OCI-LY7 (cell line): ENCODE results near the gene DARS1. TPM values are rescaled to one million over a fixed set of nuclear protein-coding genes. Genes with fewer than 3 reads are reported as not detected.

Experiments
- BruUV-seq: library from RNA; stranded (reverse); fragments of 400-500 nt; replicated peaks from 2 replicates; lab custom pipeline; 2021; lab: Mats Ljungman, UMichigan
- CTCF ChIA-PET: fragments of 300-600 bp; sonication (Branson Sonifier 250); formaldehyde crosslinking; loops from one replicate; lab custom pipeline; 2022; ENCODE audit warnings: antibody characterized with exemption; ENCODE audit not compliant: unreplicated experiment; lab: Charles Lee
- POLR2A ChIA-PET: fragments of 300-600 bp; sonication (Branson Sonifier 250); formaldehyde crosslinking; loops from one replicate; lab custom pipeline; 2022; ENCODE audit warnings: antibody characterized with exemption; lab: Charles Lee
- DNase-seq: peaks from one replicate; pipeline ENCODE4 v3.0.0-alpha.2; 2015; ENCODE audit warnings: low spot score
- H2AFZ ChIP-seq: fragments of 200-600 bp; sonication (generic), shearing (Covaris generic); 2 replicates; pipeline ENCODE4 v1.6.1; 2014; ENCODE audit warnings: mild to moderate bottlenecking, antibody characterized with exemption, low read length, moderate library complexity
- H3K27ac ChIP-seq: fragments of 200-600 bp; sonication (generic); 2 replicates; pipeline ENCODE4 v1.5.1; 2014; ENCODE audit warnings: mixed run types, low read depth, mild to moderate bottlenecking, moderate library complexity, low read length, inconsistent platforms; ENCODE audit not compliant: poor library complexity, severe bottlenecking
- H3K36me3 ChIP-seq: fragments of 200-600 bp; sonication (generic); 2 replicates; pipeline ENCODE4 v1.6.1; 2014; ENCODE audit warnings: mild to moderate bottlenecking, antibody characterized with exemption, low read length, moderate library complexity, mixed read lengths; ENCODE audit not compliant: insufficient read depth
- H3K4me1 ChIP-seq: fragments of 200-600 bp; sonication (generic); 2 replicates; pipeline ENCODE4 v1.5.1; 2014; ENCODE audit warnings: mild to moderate bottlenecking, low read length; ENCODE audit not compliant: insufficient read depth, poor library complexity, severe bottlenecking
- H3K4me2 ChIP-seq: fragments of 200-600 bp; sonication (generic); 2 replicates; pipeline ENCODE4 v1.6.1; 2014; ENCODE audit warnings: mild to moderate bottlenecking, low read length
- H3K4me3 ChIP-seq: fragments of 200-600 bp; sonication (generic); 2 replicates; pipeline ENCODE4 v1.5.1; 2014; ENCODE audit warnings: mild to moderate bottlenecking, low read depth, low read length; ENCODE audit not compliant: poor library complexity, severe bottlenecking
- H3K79me2 ChIP-seq: fragments of 200-600 bp; sonication (generic); 2 replicates; pipeline ENCODE4 v1.6.1; 2016; ENCODE audit warnings: low read depth, mild to moderate bottlenecking, low read length, moderate library complexity, mixed read lengths; ENCODE audit not compliant: insufficient read depth
- H3K9me2 ChIP-seq: fragments of 200-600 bp; sonication (generic); 2 replicates; pipeline ENCODE4 v1.6.1; 2016; ENCODE audit warnings: mild to moderate bottlenecking, low read length, mixed read lengths; ENCODE audit not compliant: insufficient read depth
- H3K9me3 ChIP-seq: fragments of 200-600 bp; sonication (generic); 2 replicates; pipeline ENCODE4 v1.6.1; 2014; ENCODE audit warnings: mild to moderate bottlenecking, mixed run types, low read length, mixed read lengths
- H4K20me1 ChIP-seq: fragments of 200-600 bp; sonication (generic); 2 replicates; pipeline ENCODE4 v1.6.1; 2014; ENCODE audit warnings: mild to moderate bottlenecking, antibody characterized with exemption, low read length, moderate library complexity, mixed read lengths; ENCODE audit not compliant: insufficient read depth
- CTCF ChIP-seq: fragments of 200-600 bp; sonication (generic); conservative IDR thresholded peaks from 2 replicates; pipeline ENCODE4 v1.5.1; 2014; ENCODE audit warnings: mild to moderate bottlenecking, antibody characterized with exemption, low read length, moderate library complexity, mixed read lengths
- EZH2phosphoT487 ChIP-seq: fragments of 200-600 bp; sonication (generic); IDR thresholded peaks from 2 replicates; pipeline ENCODE4 v1.6.1; 2018; ENCODE audit warnings: low read depth, borderline replicate concordance, mild to moderate bottlenecking, mixed run types, antibody characterized with exemption, low read length, moderate library complexity, mixed read lengths
- intact Hi-C: fragments of 100-400 bp; cut with micrococcal nuclease; formaldehyde crosslinking; loops from one replicate; pipeline ENCODE4 v1.10.0; 2022; ENCODE audit not compliant: unreplicated experiment
- total RNA-seq, 2 experiments: library from RNA; depleted of rRNA in 1 of 2; stranded (reverse); fragments of >200 nt in 1 of 2; shearing (Covaris generic) in 1 of 2; gene quantifications; 2 replicates each; pipeline ENCODE4 v1.2.3, GENCODE V29; 2014 to 2022

DARS1 gene
- total RNA-seq, 2 experiments from 2014 or later, result 90.5 to 140 TPM

DNA sequence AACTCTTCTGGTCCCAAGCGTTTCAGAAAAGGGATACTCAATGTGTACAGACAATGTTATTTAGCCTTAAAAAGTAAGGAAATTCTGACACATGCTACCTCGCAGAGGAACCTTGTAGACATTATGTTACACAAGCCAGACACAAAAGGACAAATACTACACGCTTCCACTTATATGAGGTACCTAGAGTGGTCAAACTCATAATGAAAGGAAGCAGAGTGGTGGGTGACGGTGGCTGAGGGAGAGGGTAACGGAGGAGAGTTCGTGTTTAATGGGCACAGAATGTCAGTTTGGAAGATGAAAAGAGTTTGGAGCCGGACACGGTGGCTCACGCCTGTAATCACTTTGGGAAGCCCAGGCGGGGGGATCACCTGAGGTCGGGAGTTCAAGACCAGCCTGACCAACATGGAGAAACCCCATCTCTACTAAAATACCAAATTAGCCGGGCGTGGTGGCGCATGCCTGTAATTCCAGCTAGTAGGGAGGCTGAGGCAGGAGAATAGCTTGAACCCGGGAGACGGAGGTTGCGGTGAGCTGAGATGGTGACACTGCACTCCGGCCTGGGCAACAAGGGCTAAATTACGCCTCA is 110.6 kb downstream of the DARS1 start:
- Histone ChIP-seq H4K20me1 (peaks cover 28% of the 10 kb centered on the region), H3K79me2 (peaks cover 58% of the 10 kb centered on the region), H3K27ac (no peak overlapping the region), H3K4me2 (peak overlapping the region; percentile 77), H2AFZ (no peak overlapping the region), H3K9me2 (no peaks in the 10 kb centered on the region), H3K4me3 (peak overlapping the region; percentile 84), H3K4me1 (peaks cover 26% of the 10 kb centered on the region), H3K9me3 (no peaks in the 10 kb centered on the region), H3K36me3 (peaks cover 59% of the 10 kb centered on the region)
- intact Hi-C loops, result loop anchor here (1.0 to 2.0 kb wide), 2 partner anchors 22 to 108 kb away; no protein-coding TSS in a partner anchor
- no TSS peak for BruUV-seq
- ChIA-PET POLR2A (interaction anchor here (0.6 to 1.9 kb wide), 6 partner anchors 8 to 508 kb away, joined by 3 to 8 read pairs (median 4); no protein-coding TSS in a partner anchor), CTCF (no interaction called here)
- DNase-seq, result peak; percentile 20
- TF ChIP-seq CTCF, result no peak
- no peak for TF ChIP-seq EZH2phosphoT487

- CTCF ChIA-PET, result no interaction called here
- H3K9me3 ChIP-seq, result no peaks in the 10 kb centered on the region
- peaks cover 99% of the 10 kb centered on the region for H3K36me3 ChIP-seq
- no TSS peak for BruUV-seq
- TF ChIP-seq CTCF (no peak), EZH2phosphoT487 (no peak)
- H3K9me2 ChIP-seq, result no peaks in the 10 kb centered on the region
- H3K4me1 ChIP-seq, result peaks cover 22% of the 10 kb centered on the region
- H3K79me2 ChIP-seq, result peaks cover 78% of the 10 kb centered on the region
- no peak overlapping the region for H3K4me3 ChIP-seq
- H2AFZ ChIP-seq, result no peak overlapping the region
- no peak overlapping the region for H3K27ac ChIP-seq
- DNase-seq, result no peak
- H3K4me2 ChIP-seq, result no peak overlapping the region
- POLR2A ChIA-PET, result interaction anchor here (1.7 kb wide), 1 partner anchor 23 kb away, joined by 3 read pairs; no protein-coding TSS in a partner anchor
- intact Hi-C loops, result no loop called here
- H4K20me1 ChIP-seq, result peaks cover 34% of the 10 kb centered on the region
Observed at GRCh38 chr2:135870571-135870970, 114.9 kb downstream of the DARS1 start.

GRCh38 chr2:135863233-135863632 is 122.2 kb downstream of the DARS1 start:
- H3K79me2 ChIP-seq, result peaks cover 27% of the 10 kb centered on the region; the same call in 1 of the 2 replicates
- H3K9me2 ChIP-seq, result no peaks in the 10 kb centered on the region
- no peak for DNase-seq
- peaks cover 96% of the 10 kb centered on the region for H3K36me3 ChIP-seq
- H3K27ac ChIP-seq, result no peak overlapping the region
- BruUV-seq, result no TSS peak
- intact Hi-C loops, result loop anchor here (2.0 kb wide), 1 partner anchor 14 kb away; no protein-coding TSS in a partner anchor
- no peak overlapping the region for H3K4me2 ChIP-seq
- H2AFZ ChIP-seq, result no peak overlapping the region
- 0 out of 2 replicates have a peak, but pooled peaks cover 6% of the 10 kb centered on the region for H4K20me1 ChIP-seq
- H3K4me1 ChIP-seq, result no peaks in the 10 kb centered on the region
- ChIA-PET CTCF (no interaction called here), POLR2A (interaction anchor here (0.6 to 0.7 kb wide), 3 partner anchors 9 to 520 kb away, joined by 3 to 4 read pairs (median 3); no protein-coding TSS in a partner anchor)
- H3K9me3 ChIP-seq, result no peaks in the 10 kb centered on the region
- TF ChIP-seq EZH2phosphoT487 (no peak), CTCF (no peak)
- no peak overlapping the region for H3K4me3 ChIP-seq
